Loucy (cell line): ENCODE measurements around the gene SUFU.
"Not testable (repeated sequence)": the region's sequence is repeated elsewhere in the genome, so short reads cannot be mapped to it uniquely, and the experiment has no call there.

Experiments
- H2AFZ ChIP-seq: fragments of 200-600 bp; sonication (generic); 2 replicates; pipeline ENCODE4 v1.6.0; 2016; ENCODE audit warnings: antibody characterized with exemption, mild to moderate bottlenecking, low read length, moderate library complexity
- H3F3A ChIP-seq: fragments of 200-600 bp; 2 replicates; pipeline ENCODE4 v1.6.0; 2016; ENCODE audit warnings: antibody characterized with exemption, low read depth, mild to moderate bottlenecking
- H3K27me3 ChIP-seq: fragments of 200-600 bp; sonication (generic); 2 replicates; pipeline ENCODE4 v1.6.1; 2014; ENCODE audit warnings: low read length, mild to moderate bottlenecking; ENCODE audit not compliant: insufficient read depth, poor library complexity, severe bottlenecking
- H3K36me3 ChIP-seq: fragments of 200-600 bp; sonication (generic); 2 replicates; pipeline ENCODE4 v1.6.1; 2016; ENCODE audit warnings: low read length; ENCODE audit not compliant: insufficient read depth
- H3K4me1 ChIP-seq: fragments of 200-600 bp; sonication (generic); 2 replicates; pipeline ENCODE4 v1.5.1; 2014; ENCODE audit warnings: low read length, mild to moderate bottlenecking; ENCODE audit not compliant: insufficient read depth, poor library complexity, severe bottlenecking
- H3K4me2 ChIP-seq: fragments of 200-600 bp; sonication (generic); 2 replicates; pipeline ENCODE4 v1.6.0; 2014; ENCODE audit warnings: antibody characterized with exemption, low read length, low read depth, mild to moderate bottlenecking; ENCODE audit not compliant: poor library complexity, severe bottlenecking
- H3K4me3 ChIP-seq: fragments of 200-600 bp; sonication (generic); 2 replicates; pipeline ENCODE4 v1.5.1; 2014; ENCODE audit warnings: low read length, mild to moderate bottlenecking, mixed read lengths; ENCODE audit not compliant: poor library complexity, severe bottlenecking
- H3K79me2 ChIP-seq: fragments of 200-600 bp; sonication (generic); 2 replicates; pipeline ENCODE4 v1.6.1; 2014; ENCODE audit warnings: low read length; ENCODE audit not compliant: insufficient read depth
- H3K9ac ChIP-seq: fragments of 200-600 bp; sonication (generic); 2 replicates; pipeline ENCODE4 v1.6.0; 2014; ENCODE audit warnings: mild to moderate bottlenecking, low read depth, low read length, moderate library complexity; ENCODE audit not compliant: poor library complexity, severe bottlenecking
- H3K9me2 ChIP-seq: fragments of 200-600 bp; sonication (generic); replicated peaks from 2 replicates; pipeline ENCODE4 v1.6.1; 2016; ENCODE audit warnings: low read depth, low read length, mixed read lengths
- H3K9me3 ChIP-seq: fragments of 200-600 bp; sonication (generic); 2 replicates; pipeline ENCODE4 v1.6.1; 2014; ENCODE audit warnings: mild to moderate bottlenecking, antibody characterized with exemption, low read length, low read depth; ENCODE audit not compliant: insufficient read depth
- H4K20me1 ChIP-seq: fragments of 200-600 bp; sonication (generic); 2 replicates; pipeline ENCODE4 v1.6.0; 2014; ENCODE audit warnings: antibody characterized with exemption, low read length, mild to moderate bottlenecking; ENCODE audit not compliant: insufficient read depth, poor library complexity, severe bottlenecking
- EZH2phosphoT487 ChIP-seq: fragments of 200-600 bp; IDR thresholded peaks from 2 replicates; pipeline ENCODE4 v1.6.1; 2018; ENCODE audit warnings: antibody characterized with exemption, mild to moderate bottlenecking, moderate library complexity, borderline replicate concordance
- TF ChIP-seq, protein P1 (sequence below): fragments of 200-600 bp; sonication (generic); conservative IDR thresholded peaks from 2 replicates; pipeline ENCODE4 v1.5.1; 2014; ENCODE audit warnings: mild to moderate bottlenecking, antibody characterized with exemption, low read length

Gene SUFU

DNA sequence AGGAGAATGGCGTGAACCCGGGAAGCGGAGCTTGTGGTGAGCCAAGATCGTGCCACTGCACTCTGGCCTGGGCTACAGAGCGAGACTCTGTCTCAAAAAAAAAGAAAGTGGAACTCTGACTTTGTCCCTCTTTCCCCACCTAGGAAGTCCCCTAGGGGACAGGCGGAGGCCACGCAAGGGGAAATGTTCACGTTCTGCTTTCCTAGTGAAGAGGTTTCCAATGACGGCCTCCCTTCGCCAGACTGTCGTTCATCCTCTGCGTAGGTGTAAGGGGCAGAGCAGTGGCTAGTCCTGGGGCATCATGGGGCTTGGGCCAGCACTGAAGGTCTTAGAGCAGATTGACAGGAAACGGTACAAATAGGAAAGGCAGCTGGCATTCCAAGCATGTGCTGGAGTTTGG is 30.6 kb downstream of the SUFU start:
- Histone ChIP-seq H3K9me3 (no peaks in the 10 kb centered on the region), H3K4me3 (no peak overlapping the region), H3K9ac (no peak overlapping the region), H3K4me2 (no peak overlapping the region), H4K20me1 (no peaks in the 10 kb centered on the region), H2AFZ (no peak overlapping the region), H3K36me3 (no peaks in the 10 kb centered on the region), H3F3A (no peaks in the 10 kb centered on the region), H3K4me1 (no peaks in the 10 kb centered on the region), H3K27me3 (no peaks in the 10 kb centered on the region), H3K79me2 (no peaks in the 10 kb centered on the region), H3K9me2 (no peaks in the 10 kb centered on the region)
- TF ChIP-seq, protein P1, sequence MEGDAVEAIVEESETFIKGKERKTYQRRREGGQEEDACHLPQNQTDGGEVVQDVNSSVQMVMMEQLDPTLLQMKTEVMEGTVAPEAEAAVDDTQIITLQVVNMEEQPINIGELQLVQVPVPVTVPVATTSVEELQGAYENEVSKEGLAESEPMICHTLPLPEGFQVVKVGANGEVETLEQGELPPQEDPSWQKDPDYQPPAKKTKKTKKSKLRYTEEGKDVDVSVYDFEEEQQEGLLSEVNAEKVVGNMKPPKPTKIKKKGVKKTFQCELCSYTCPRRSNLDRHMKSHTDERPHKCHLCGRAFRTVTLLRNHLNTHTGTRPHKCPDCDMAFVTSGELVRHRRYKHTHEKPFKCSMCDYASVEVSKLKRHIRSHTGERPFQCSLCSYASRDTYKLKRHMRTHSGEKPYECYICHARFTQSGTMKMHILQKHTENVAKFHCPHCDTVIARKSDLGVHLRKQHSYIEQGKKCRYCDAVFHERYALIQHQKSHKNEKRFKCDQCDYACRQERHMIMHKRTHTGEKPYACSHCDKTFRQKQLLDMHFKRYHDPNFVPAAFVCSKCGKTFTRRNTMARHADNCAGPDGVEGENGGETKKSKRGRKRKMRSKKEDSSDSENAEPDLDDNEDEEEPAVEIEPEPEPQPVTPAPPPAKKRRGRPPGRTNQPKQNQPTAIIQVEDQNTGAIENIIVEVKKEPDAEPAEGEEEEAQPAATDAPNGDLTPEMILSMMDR: no peak
- no peak for TF ChIP-seq EZH2phosphoT487

DNA sequence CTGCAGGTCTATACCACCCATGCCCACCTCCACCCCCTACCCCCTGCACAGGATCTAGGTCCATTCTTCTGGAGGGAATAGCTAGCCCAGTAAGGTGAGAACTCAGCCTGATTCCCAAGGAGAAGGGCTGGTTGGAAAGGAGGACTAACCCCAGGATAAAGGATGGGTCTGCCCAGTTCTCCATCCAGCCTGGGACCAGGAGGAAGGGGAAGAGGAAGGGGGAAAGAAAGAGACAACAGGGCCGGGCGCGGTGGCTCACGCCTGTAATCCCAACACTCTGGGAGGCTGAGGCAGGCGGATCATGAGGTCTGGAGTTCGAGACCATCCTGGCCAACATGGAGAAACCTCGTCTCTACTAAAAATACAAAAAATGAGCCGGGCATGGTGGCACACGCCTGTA is 31.2 kb downstream of the SUFU start:
- not testable (repeated sequence) for H3K4me3 ChIP-seq, H3K4me2 ChIP-seq, H3K79me2 ChIP-seq, H2AFZ ChIP-seq, H3K9me3 ChIP-seq, H3K4me1 ChIP-seq, H3K36me3 ChIP-seq, H4K20me1 ChIP-seq, H3K9me2 ChIP-seq, H3K27me3 ChIP-seq, H3K9ac ChIP-seq, H3F3A ChIP-seq

DNA sequence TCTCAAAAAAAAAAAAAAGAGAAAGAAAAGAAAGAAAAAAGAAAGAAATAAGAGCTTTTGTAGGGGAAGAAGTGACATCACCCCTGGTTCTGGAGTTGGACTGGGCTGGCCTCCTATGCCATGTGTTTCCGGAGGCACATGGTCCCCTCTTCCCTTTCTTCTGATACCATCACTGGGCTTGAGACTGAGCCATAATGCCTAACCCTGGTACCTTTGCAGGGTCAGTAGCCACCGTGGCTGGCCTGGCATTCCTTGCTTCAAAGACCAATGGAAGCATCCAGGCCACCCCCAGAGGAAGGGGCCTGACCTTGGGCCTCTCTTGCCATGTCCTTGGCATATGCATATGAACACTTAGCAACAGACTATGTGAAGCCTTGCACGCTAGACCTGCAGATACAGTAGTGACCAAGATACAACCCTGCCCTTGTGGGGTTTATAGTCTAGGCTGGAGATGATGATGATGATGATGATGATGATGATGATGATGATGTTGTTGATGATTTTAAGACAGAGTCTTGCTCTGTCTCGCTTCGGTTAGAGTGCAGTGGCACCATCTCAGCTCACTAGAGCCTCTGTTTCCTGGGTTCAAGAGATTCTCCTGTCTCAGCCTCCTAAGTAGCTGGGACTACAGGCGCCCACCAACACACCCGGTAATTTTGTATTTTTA is 31.8 kb downstream of the SUFU start:
- Histone ChIP-seq H3K27me3 (no peaks in the 10 kb centered on the region), H3K4me2 (no peak overlapping the region), H3K9ac (no peak overlapping the region), H3F3A (no peaks in the 10 kb centered on the region), H2AFZ (no peak overlapping the region), H3K4me1 (no peaks in the 10 kb centered on the region), H3K79me2 (no peaks in the 10 kb centered on the region), H4K20me1 (no peaks in the 10 kb centered on the region), H3K36me3 (no peaks in the 10 kb centered on the region), H3K9me2 (no peaks in the 10 kb centered on the region), H3K4me3 (no peak overlapping the region), H3K9me3 (no peaks in the 10 kb centered on the region)
- TF ChIP-seq, protein P1: no peak
- TF ChIP-seq EZH2phosphoT487: no peak

DNA sequence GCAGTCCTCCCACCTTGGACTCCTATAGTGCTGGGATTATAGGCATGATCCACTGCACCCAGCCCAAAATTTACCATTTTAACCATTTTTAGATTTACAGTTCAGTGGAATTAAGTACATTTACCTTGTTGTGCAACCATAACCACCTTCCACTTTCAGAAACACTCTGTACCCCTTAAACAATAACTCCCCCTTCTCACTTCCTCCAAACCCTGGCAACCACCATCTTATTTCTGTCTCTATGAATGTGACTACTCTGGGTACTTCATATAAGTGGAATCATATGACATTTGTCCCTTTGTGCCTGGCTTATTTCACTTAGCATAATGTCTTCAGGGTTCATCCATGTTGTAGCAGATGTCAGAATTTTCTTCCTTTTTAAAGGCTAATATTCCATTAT is 33.6 kb downstream of the SUFU start:
- H3K4me1 ChIP-seq: no peaks in the 10 kb centered on the region
- H2AFZ ChIP-seq: no peak overlapping the region
- H3K27me3 ChIP-seq: no peaks in the 10 kb centered on the region
- H3K4me2 ChIP-seq: no peak overlapping the region
- H4K20me1 ChIP-seq: no peaks in the 10 kb centered on the region
- TF ChIP-seq, protein P1: no peak
- no peak for TF ChIP-seq EZH2phosphoT487
- no peaks in the 10 kb centered on the region for H3K79me2 ChIP-seq
- H3K9me3 ChIP-seq: no peaks in the 10 kb centered on the region
- H3K4me3 ChIP-seq: no peak overlapping the region
- no peaks in the 10 kb centered on the region for H3K36me3 ChIP-seq
- no peaks in the 10 kb centered on the region for H3K9me2 ChIP-seq
- H3F3A ChIP-seq: no peaks in the 10 kb centered on the region
- no peak overlapping the region for H3K9ac ChIP-seq
